ENCODE results near the gene WDR1. TPM values are rescaled to one million over a fixed set of nuclear protein-coding genes. Genes with fewer than 3 reads are reported as not detected.

WDR1 gene
- total and polyA plus RNA-seq, 8 donors = 30.0 to 102 (median 57.7) TPM

DNA sequence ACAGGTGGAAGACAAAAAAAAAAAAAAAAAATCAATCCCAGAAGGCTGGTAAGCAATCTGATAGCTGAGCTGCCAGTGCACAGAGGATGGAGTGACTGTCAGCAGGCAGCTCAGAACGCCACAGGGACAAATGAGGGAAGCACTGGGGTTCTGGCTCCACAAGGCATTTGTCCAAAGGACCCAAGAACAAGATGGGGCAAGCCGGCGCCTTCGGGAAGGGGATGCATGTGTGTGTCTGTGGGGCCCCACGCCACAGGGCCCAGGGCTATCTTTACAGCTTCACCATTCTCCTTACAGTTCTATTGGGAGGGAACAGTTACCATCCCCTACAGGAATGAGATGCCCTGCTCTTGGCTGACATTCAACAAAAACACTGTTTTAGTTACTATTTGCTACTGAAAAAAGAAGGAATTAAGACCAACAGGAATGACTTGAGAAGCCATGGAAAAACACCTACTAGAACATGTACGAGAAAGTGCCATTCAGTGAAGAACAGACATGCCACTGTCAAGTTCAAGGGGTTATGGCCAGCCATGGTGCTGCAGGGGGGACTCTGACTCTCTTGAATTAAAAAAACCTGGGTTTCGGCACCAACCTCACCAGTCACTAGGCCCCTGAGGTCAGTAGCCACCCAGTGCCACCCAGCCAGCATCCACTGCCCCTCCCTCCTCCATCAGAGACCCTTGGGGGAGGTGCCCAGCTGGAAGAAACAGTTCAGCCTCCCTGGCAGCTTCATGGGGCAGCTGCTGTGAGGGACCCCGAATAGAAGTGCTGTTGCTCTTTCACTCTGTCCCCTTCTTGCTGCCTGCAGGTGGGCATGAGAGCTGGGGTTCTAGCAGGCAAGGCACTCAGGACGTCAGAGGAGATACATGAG lies 18.5 kb downstream of the WDR1 start:
- DNase-seq (peak in 1 of 6 donors; percentile 43), FAIRE-seq (no peak), ATAC-seq (no peak)
- Histone ChIP-seq H3K27me3 (no peaks in the 10 kb centered on the region), H3K4me1 (peaks cover 0 to 5% (median 0%) of the 10 kb centered on the region in 3 donors), H3K36me3 (peaks cover 0 to 51% (median 19%) of the 10 kb centered on the region in 3 donors), H3K27ac (no peak overlapping the region), H3K4me3 (no peak overlapping the region), H3K9me3 (no peaks in the 10 kb centered on the region)
- intact Hi-C loops (cut with DNase I) = no loop called here
- TF ChIP-seq, protein P1, sequence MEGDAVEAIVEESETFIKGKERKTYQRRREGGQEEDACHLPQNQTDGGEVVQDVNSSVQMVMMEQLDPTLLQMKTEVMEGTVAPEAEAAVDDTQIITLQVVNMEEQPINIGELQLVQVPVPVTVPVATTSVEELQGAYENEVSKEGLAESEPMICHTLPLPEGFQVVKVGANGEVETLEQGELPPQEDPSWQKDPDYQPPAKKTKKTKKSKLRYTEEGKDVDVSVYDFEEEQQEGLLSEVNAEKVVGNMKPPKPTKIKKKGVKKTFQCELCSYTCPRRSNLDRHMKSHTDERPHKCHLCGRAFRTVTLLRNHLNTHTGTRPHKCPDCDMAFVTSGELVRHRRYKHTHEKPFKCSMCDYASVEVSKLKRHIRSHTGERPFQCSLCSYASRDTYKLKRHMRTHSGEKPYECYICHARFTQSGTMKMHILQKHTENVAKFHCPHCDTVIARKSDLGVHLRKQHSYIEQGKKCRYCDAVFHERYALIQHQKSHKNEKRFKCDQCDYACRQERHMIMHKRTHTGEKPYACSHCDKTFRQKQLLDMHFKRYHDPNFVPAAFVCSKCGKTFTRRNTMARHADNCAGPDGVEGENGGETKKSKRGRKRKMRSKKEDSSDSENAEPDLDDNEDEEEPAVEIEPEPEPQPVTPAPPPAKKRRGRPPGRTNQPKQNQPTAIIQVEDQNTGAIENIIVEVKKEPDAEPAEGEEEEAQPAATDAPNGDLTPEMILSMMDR (IDR thresholded peaks at IDR 0.05) = no peak
- WGBS, 2 donors = 88 to 91% methylated on average over 9 of the region's 9 CpGs

DNA sequence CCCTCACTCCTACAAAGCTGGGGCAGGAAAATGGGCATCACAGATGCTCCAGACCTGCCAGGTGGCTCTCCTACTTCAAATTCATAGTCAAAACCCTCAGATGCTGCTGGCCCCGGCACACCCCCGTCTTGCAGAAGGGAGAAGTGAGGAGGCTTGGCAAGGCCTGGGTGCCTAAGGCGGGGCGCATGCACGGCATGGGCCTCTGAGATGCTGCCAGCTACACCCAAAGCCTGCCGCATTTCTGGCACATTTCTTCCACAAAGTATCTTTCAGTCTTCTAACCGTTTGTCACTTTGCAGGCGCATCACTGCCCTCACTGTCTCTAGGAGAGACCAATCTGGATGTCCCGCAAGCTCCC lies 19.6 kb downstream of the WDR1 start:
- peak overlapping the region in 1 of 4 donors; percentile 36 for H3K27ac ChIP-seq
- ATAC-seq (no peak), DNase-seq (peak in 1 of 6 donors; percentile 21), FAIRE-seq (no peak)
- no peaks in the 10 kb centered on the region for H3K27me3 ChIP-seq
- no peaks in the 10 kb centered on the region for H3K9me3 ChIP-seq
- WGBS, 2 donors = 87 to 91% methylated on average over 9 of the region's 9 CpGs
- TF ChIP-seq, protein P1 (IDR thresholded peaks at IDR 0.05) = no peak
- H3K4me3 ChIP-seq = no peak overlapping the region
- H3K36me3 ChIP-seq = peaks cover 0 to 53% (median 19%) of the 10 kb centered on the region in 3 donors
- peaks cover 0 to 5% (median 0%) of the 10 kb centered on the region in 3 donors for H3K4me1 ChIP-seq
- intact Hi-C loops (cut with DNase I) = no loop called here

DNA sequence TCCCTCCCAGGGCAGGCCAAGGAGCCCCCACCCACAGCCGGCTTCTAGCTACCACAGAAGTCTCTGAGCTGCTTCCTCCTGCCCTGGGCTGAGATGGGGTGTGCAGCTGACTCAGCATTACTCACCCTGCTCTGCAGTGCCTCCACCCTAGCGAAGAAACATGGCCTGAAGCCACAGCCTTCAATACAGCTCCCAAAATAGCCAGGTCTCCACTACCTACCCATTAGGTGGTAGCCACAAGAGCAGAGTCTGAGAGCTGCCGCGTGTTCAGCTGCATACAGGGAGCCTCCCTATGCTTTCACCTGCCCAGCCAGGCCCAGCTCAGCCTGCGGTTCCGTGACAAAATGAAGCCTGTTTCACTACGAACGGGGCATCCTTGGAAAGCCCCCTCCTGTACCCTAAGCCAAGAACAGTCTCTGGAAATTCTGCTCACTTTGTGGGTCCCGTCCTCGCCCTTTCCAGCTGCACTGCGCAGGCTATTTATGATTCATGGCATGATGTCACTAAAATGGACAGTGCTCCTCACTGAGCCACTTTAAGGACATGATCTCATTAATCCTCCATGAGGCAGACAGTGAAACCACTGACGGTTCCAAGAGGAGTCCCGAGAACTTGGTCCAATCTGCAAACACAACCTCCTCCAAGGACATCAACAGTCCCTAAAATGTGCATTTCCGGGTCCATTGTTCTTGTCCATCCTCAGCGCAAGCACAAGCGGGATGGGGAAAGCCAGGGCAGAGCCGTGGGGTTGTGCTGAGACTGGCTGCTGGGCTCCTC lies 20.2 kb downstream of the WDR1 start:
- intact Hi-C loops (cut with DNase I) = no loop called here
- H3K27me3 ChIP-seq = no peaks in the 10 kb centered on the region
- peaks cover 0 to 5% (median 0%) of the 10 kb centered on the region in 3 donors for H3K4me1 ChIP-seq
- H3K4me3 ChIP-seq = no peak overlapping the region
- ATAC-seq = peak in 3 of 4 donors; percentile 58 to 77 (median 77)
- WGBS, 2 donors = 78 to 80% methylated on average over 17 of the region's 17 CpGs
- FAIRE-seq = no peak
- no peaks in the 10 kb centered on the region for H3K9me3 ChIP-seq
- H3K36me3 ChIP-seq = peaks cover 0 to 59% (median 19%) of the 10 kb centered on the region in 3 donors
- H3K27ac ChIP-seq = peak overlapping the region in 1 of 4 donors; percentile 36
- DNase-seq = peak in 2 of 6 donors; percentile 22 to 57
- TF ChIP-seq, protein P1 (IDR thresholded peaks at IDR 0.05) = no peak

- TF ChIP-seq, protein P1 (IDR thresholded peaks at IDR 0.05) = no peak
- WGBS, 2 donors = 93 to 95% methylated on average over 13 of the region's 13 CpGs
- Histone ChIP-seq H3K4me3 (no peak overlapping the region), H3K4me1 (peaks cover 0 to 5% (median 0%) of the 10 kb centered on the region in 3 donors), H3K27me3 (no peaks in the 10 kb centered on the region), H3K27ac (no peak overlapping the region), H3K36me3 (peaks cover 0 to 68% (median 19%) of the 10 kb centered on the region in 3 donors), H3K9me3 (no peaks in the 10 kb centered on the region)
- intact Hi-C loops (cut with DNase I) = no loop called here
- ATAC-seq (no peak), FAIRE-seq (no peak), DNase-seq (peak in 1 of 6 donors; percentile 63)
Measured at GRCh38 chr4:10095296-10095991, 21.2 kb downstream of the WDR1 start.
